Smooth muscle cell (in vitro differentiated cells): ENCODE results near the gene SEC22C. TPM values are rescaled to one million over a fixed set of nuclear protein-coding genes. Genes with fewer than 3 reads are reported as not detected.

Source experiments
- DNase-seq: peaks from one replicate; lab custom pipeline; 2025; ENCODE audit not compliant: unreplicated experiment; lab: John Stamatoyannopoulos, UW
- H2AFZ ChIP-seq: fragments of 200-600 bp; sonication (generic); 2 replicates; pipeline ENCODE4 v1.6.0; 2016; ENCODE audit warnings: antibody characterized with exemption, low read depth, mild to moderate bottlenecking
- H3F3A ChIP-seq: fragments of 200-600 bp; sonication (generic); 2 replicates; pipeline ENCODE4 v1.6.0; 2017; ENCODE audit warnings: antibody characterized with exemption, low read depth
- H3K27ac ChIP-seq: fragments of 200-600 bp; sonication (generic); 2 replicates; pipeline ENCODE4 v1.5.1; 2016; ENCODE audit warnings: low read depth, mild to moderate bottlenecking
- H3K27me3 ChIP-seq: fragments of 200-600 bp; sonication (generic); 2 replicates; pipeline ENCODE4 v1.6.1; 2016; ENCODE audit warnings: low read depth, mild to moderate bottlenecking
- H3K36me3 ChIP-seq: fragments of 200-600 bp; sonication (generic); 2 replicates; pipeline ENCODE4 v1.5.1; 2016; ENCODE audit warnings: low read depth
- H3K4me1 ChIP-seq: fragments of 200-600 bp; sonication (generic); 2 replicates; pipeline ENCODE4 v1.5.1; 2016; ENCODE audit warnings: low read depth
- H3K4me2 ChIP-seq: fragments of 200-600 bp; sonication (generic); 2 replicates; pipeline ENCODE4 v1.6.0; 2016; ENCODE audit warnings: mild to moderate bottlenecking
- H3K4me3 ChIP-seq: fragments of 200-600 bp; sonication (generic); 2 replicates; pipeline ENCODE4 v1.5.1; 2016; ENCODE audit warnings: mild to moderate bottlenecking
- H3K79me2 ChIP-seq: fragments of 200-600 bp; sonication (generic); 2 replicates; pipeline ENCODE4 v1.6.0; 2016; ENCODE audit warnings: low read depth, mild to moderate bottlenecking
- H3K9ac ChIP-seq: fragments of 200-600 bp; sonication (generic); 2 replicates; pipeline ENCODE4 v1.6.0; 2016; ENCODE audit warnings: low read depth
- H3K9me3 ChIP-seq: fragments of 200-600 bp; sonication (generic); replicated peaks from 2 replicates; pipeline ENCODE4 v1.5.1; 2016; ENCODE audit warnings: low read depth
- H4K20me1 ChIP-seq: fragments of 200-600 bp; sonication (generic); 2 replicates; pipeline ENCODE4 v1.6.0; 2016; ENCODE audit warnings: low read depth
- CTCF ChIP-seq: fragments of 200-600 bp; sonication (generic); IDR thresholded peaks from 2 replicates; pipeline ENCODE4 v1.5.1; 2017; ENCODE audit warnings: borderline replicate concordance, mild to moderate bottlenecking, antibody characterized with exemption; ENCODE audit not compliant: insufficient read depth, poor library complexity, severe bottlenecking
- WGBS: methylation state at CpG from one replicate; pipeline ENCODE4 v1.1.7; 2016; ENCODE audit warnings: low lambda C conversion rate; 5-methylcytosine and 5-hydroxymethylcytosine counted together
- polyA plus RNA-seq: library from polyadenylated mRNA; unstranded; fragments of >200 nt; fragmentation: Nextera tagmentation; extraction: Ambion mirVana; gene quantifications from 2 replicates; pipeline ENCODE4 v1.2.1, GENCODE V29; 2016
- total RNA-seq: library from RNA; depleted of rRNA; stranded (reverse); fragments of >200 nt; gene quantifications from 2 replicates; pipeline ENCODE4 v1.2.3, GENCODE V29; 2014

The SEC22C gene
- total and polyA plus RNA-seq, 2 experiments from 2014 or later = 45.7 to 52.2 TPM

- no peak for DNase-seq
- H3K4me1 ChIP-seq = no peaks in the 10 kb centered on the region
These were observed 74.5 kb downstream of the SEC22C start for GRCh38 chr3:42507252-42507651.

GRCh38 chr3:42505849-42506410, 75.8 kb downstream of the SEC22C start:
- no peak overlapping the region for H3K4me3 ChIP-seq

More at GRCh38 chr3:42507252-42507651, 74.5 kb downstream of the SEC22C start:
- Histone ChIP-seq H3K79me2 (no peaks in the 10 kb centered on the region), H3K4me3 (no peak overlapping the region), H3K9me3 (no peaks in the 10 kb centered on the region), H3K36me3 (no peaks in the 10 kb centered on the region), H3K27ac (no peak overlapping the region), H3K9ac (no peak overlapping the region), H3F3A (no peaks in the 10 kb centered on the region), H3K4me2 (no peak overlapping the region), H3K27me3 (peaks cover 10% of the 10 kb centered on the region), H2AFZ (no peak overlapping the region), H4K20me1 (no peaks in the 10 kb centered on the region)
- TF ChIP-seq CTCF = no peak
- 37% methylated on average over 7 of the region's 7 CpGs for WGBS

GRCh38 chr3:42505128-42505848, 76.5 kb downstream of the SEC22C start:
- Histone ChIP-seq H3K27me3 (peaks cover 29% of the 10 kb centered on the region), H3K4me1 (peaks cover 6% of the 10 kb centered on the region), H2AFZ (no peak overlapping the region), H3K79me2 (no peaks in the 10 kb centered on the region), H3K9me3 (no peaks in the 10 kb centered on the region), H3K4me3 (no peak overlapping the region), H3F3A (no peaks in the 10 kb centered on the region), H4K20me1 (no peaks in the 10 kb centered on the region), H3K27ac (no peak overlapping the region), H3K36me3 (no peaks in the 10 kb centered on the region), H3K4me2 (no peak overlapping the region), H3K9ac (no peak overlapping the region)
- no peak for TF ChIP-seq CTCF
- WGBS = 94% methylated on average over 6 of the region's 6 CpGs
- no peak for DNase-seq

More at GRCh38 chr3:42505849-42506410, 75.8 kb downstream of the SEC22C start:
- peaks cover 23% of the 10 kb centered on the region for H3K27me3 ChIP-seq
- H3K9me3 ChIP-seq = no peaks in the 10 kb centered on the region
- H3K9ac ChIP-seq = no peak overlapping the region
- H3K79me2 ChIP-seq = no peaks in the 10 kb centered on the region
- no peak overlapping the region for H2AFZ ChIP-seq
- H3K4me1 ChIP-seq = peaks cover 6% of the 10 kb centered on the region
- DNase-seq = no peak
- no peak overlapping the region for H3K4me2 ChIP-seq
- TF ChIP-seq CTCF = no peak
- no peak overlapping the region for H3K27ac ChIP-seq
- no peaks in the 10 kb centered on the region for H3F3A ChIP-seq
- no peaks in the 10 kb centered on the region for H4K20me1 ChIP-seq
- no peaks in the 10 kb centered on the region for H3K36me3 ChIP-seq
- 86% methylated on average over 4 of the region's 4 CpGs for WGBS
